ENCODE results near the gene PDPN. TPM values are rescaled to one million over a fixed set of nuclear protein-coding genes. Genes with fewer than 3 reads are reported as not detected.

PDPN gene
- total and polyA plus RNA-seq, 2 donors from 2014 or later = 4.6 to 7.4 TPM

DNA sequence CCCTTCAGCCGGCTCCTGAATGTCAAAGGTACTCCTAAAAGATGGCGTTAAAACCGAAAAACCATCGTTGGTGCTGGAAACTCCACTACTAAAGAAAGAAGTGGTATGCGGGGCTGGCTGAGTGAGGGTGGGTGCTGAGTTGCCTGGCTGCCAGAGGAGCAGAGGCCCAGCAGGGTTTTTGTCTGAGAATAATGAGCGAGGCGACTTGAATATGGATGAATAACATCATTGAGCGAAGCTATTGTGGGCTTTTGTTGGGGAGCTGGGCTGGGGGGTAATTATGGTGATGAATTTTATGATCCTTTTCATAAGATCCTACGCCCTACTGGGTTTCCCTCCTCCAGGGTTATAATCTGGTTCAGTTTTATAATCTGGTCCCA is 2.0 kb downstream of the PDPN start:
- no peak overlapping the region for H3K9ac ChIP-seq (ENCODE audit: low read length in 3 of 3)
- H3K9me3 ChIP-seq (ENCODE audit: control insufficient read depth in 2 of 3, insufficient read depth in 1 of 3, low read length in 3 of 3) = no peaks in the 10 kb centered on the region
- no peak for FAIRE-seq
- H3K36me3 ChIP-seq (ENCODE audit: control insufficient read depth in 2 of 3, insufficient read depth in 3 of 3, low read length in 3 of 3) = no peaks in the 10 kb centered on the region
- DNase-seq = no peak
- H3K4me1 ChIP-seq (ENCODE audit: control insufficient read depth in 2 of 3, insufficient read depth in 2 of 3, low read depth in 1 of 3, low read length in 3 of 3) = no peaks in the 10 kb centered on the region
- no peak overlapping the region for H3K4me3 ChIP-seq (ENCODE audit: low read length in 3 of 3)
- TF ChIP-seq, protein P1, sequence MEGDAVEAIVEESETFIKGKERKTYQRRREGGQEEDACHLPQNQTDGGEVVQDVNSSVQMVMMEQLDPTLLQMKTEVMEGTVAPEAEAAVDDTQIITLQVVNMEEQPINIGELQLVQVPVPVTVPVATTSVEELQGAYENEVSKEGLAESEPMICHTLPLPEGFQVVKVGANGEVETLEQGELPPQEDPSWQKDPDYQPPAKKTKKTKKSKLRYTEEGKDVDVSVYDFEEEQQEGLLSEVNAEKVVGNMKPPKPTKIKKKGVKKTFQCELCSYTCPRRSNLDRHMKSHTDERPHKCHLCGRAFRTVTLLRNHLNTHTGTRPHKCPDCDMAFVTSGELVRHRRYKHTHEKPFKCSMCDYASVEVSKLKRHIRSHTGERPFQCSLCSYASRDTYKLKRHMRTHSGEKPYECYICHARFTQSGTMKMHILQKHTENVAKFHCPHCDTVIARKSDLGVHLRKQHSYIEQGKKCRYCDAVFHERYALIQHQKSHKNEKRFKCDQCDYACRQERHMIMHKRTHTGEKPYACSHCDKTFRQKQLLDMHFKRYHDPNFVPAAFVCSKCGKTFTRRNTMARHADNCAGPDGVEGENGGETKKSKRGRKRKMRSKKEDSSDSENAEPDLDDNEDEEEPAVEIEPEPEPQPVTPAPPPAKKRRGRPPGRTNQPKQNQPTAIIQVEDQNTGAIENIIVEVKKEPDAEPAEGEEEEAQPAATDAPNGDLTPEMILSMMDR (IDR thresholded peaks at IDR 0.05; ENCODE audit: borderline replicate concordance, extremely low read depth, insufficient read depth) = no peak
- no peak overlapping the region for H3K27ac ChIP-seq (ENCODE audit: low read depth in 2 of 2, low read length in 2 of 2)
- intact Hi-C loops (cut with DNase I) = no loop called here
- no peaks in the 10 kb centered on the region for H3K27me3 ChIP-seq (ENCODE audit: control insufficient read depth, insufficient read depth, low read length)

DNA sequence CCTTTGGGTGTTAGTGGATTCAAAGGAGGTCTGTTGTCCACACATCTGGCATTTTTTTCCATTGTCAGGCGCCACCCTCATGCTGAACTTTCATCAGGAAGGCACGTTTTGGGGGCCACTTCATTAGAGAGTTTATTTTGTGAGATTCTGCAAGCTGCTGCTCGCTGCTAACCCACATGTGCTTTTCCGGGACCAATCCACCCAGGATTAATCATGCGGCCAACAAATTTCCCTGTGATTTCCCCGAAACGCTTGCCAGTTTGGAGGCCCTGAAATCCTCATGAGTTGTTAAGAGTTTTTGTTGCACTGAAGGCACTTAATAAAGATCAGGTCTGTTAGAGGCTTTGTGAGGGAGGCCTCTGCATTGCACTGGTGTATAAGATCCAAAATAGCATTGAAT is 2.4 kb downstream of the PDPN start:
- H3K27ac ChIP-seq (ENCODE audit: low read depth in 2 of 2, low read length in 2 of 2) = no peak overlapping the region
- TF ChIP-seq, protein P1 (IDR thresholded peaks at IDR 0.05; ENCODE audit: borderline replicate concordance, extremely low read depth, insufficient read depth) = no peak
- H3K27me3 ChIP-seq (ENCODE audit: control insufficient read depth, insufficient read depth, low read length) = no peaks in the 10 kb centered on the region
- H3K4me1 ChIP-seq (ENCODE audit: control insufficient read depth in 2 of 3, insufficient read depth in 2 of 3, low read depth in 1 of 3, low read length in 3 of 3) = no peaks in the 10 kb centered on the region
- H3K4me3 ChIP-seq (ENCODE audit: low read length in 3 of 3) = no peak overlapping the region
- DNase-seq (no peak), FAIRE-seq (no peak)
- no peaks in the 10 kb centered on the region for H3K9me3 ChIP-seq (ENCODE audit: control insufficient read depth in 2 of 3, insufficient read depth in 1 of 3, low read length in 3 of 3)
- no peak overlapping the region for H3K9ac ChIP-seq (ENCODE audit: low read length in 3 of 3)
- intact Hi-C loops (cut with DNase I) = no loop called here
- no peaks in the 10 kb centered on the region for H3K36me3 ChIP-seq (ENCODE audit: control insufficient read depth in 2 of 3, insufficient read depth in 3 of 3, low read length in 3 of 3)

DNA sequence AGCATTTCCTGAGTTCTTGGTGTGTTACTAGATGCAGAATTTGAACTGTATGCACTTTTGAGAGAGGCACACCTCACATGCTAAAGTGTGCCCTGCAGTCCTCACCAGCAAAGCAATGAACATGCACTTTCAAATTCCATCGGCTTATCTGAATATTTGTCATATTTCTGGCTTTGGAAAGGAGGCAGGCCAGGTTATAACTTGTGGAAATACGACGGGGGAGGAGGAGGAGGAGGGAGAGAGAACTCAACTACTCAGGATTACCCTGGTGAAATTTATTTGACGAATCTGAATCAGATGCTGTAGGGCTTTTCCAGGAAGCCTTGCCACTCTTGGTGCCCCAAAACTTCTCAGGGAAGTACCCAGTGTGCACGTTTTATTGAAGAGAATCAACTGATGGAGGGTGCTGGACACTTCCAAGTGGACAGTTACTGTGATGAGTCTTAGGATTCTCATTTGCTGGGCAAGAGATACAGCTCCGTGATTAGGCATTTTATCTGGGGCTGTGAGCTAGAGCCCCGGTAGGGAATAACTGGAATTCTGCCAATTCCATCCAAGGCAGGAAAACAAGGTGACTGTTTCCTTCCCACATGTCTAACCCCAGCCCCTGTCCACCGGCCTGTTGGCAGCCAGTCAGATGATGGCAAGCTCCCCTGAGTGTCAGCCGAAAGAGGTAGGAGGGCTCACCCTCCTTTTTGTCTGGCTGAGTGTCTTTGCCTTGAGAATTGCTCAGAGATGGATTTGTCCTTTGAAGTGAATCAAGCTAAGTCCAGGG is 3.8 kb downstream of the PDPN start:
- no peak overlapping the region for H3K27ac ChIP-seq (ENCODE audit: low read depth in 2 of 2, low read length in 2 of 2)
- no peaks in the 10 kb centered on the region for H3K36me3 ChIP-seq (ENCODE audit: control insufficient read depth in 2 of 3, insufficient read depth in 3 of 3, low read length in 3 of 3)
- intact Hi-C loops (cut with DNase I) = no loop called here
- no peaks in the 10 kb centered on the region for H3K27me3 ChIP-seq (ENCODE audit: control insufficient read depth, insufficient read depth, low read length)
- TF ChIP-seq, protein P1 (IDR thresholded peaks at IDR 0.05; ENCODE audit: borderline replicate concordance, extremely low read depth, insufficient read depth) = no peak
- no peak overlapping the region for H3K9ac ChIP-seq (ENCODE audit: low read length in 3 of 3)
- H3K9me3 ChIP-seq (ENCODE audit: control insufficient read depth in 2 of 3, insufficient read depth in 1 of 3, low read length in 3 of 3) = no peaks in the 10 kb centered on the region
- FAIRE-seq (no peak), DNase-seq (no peak)
- no peak overlapping the region for H3K4me3 ChIP-seq (ENCODE audit: low read length in 3 of 3)
- H3K4me1 ChIP-seq (ENCODE audit: control insufficient read depth in 2 of 3, insufficient read depth in 2 of 3, low read depth in 1 of 3, low read length in 3 of 3) = no peaks in the 10 kb centered on the region

Data from kidney (tissue), 14 donors.